ENCODE data around the gene NMRAL1.

NMRAL1 gene

DNA sequence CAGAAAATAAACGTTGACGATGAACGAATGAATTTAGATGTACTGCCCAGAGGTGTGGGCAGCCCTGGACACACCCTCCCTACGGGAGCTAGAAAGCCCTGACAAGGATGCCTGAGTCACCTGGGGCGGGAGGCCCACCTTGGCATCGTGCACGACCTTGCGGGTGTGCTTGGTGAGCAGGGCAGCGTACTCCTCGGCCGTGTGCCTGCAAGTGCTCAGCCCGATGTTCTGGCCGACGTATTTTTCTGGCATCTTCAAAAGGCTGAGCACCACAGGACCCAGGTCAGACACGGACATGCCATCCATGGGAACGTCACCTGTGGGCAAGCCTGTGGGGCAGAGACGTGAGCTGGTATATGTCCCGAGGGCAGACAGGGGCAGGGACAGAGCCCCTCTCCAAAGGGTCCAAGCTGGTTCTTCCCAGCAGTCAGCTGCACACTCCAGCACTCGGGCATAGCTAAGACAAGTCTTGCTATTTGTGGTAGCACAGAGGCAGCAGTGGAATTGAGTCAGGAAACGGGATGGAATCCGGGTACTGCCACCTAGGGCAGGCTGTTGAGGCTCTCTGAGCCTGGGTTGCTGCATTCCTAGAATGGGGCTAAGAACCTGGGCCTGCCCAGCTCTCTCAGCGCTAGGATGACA lies 10.8 kb downstream of the NMRAL1 start:
- DNase-seq: no peak

- DNase-seq: no peak
Measured at GRCh38 chr16:4461250-4462085, 13.0 kb downstream of the NMRAL1 start.

- no peak for DNase-seq
Measured at GRCh38 chr16:4460936-4461249, 13.5 kb downstream of the NMRAL1 start.

DNA sequence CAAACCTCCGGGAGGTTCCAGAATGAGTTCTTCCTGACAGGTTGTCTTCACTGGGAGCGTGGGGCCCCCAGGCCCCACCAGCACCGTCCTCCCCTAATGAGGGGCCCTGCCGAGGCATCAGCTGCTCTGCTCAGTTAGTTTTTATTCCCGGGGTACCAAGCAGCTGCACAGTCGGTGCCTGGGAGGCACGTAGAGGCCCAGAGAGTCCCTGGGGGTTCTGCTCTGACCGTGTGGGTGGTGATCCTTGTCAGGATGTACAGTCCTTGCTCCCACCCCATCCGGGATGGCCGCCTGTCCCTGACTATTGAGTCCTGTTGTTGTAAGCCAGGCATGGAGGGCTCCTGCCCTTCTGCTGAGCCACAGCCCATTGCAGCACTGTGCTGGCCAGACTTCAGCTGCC lies 18.5 kb downstream of the NMRAL1 start:
- DNase-seq: no peak

- no peak for DNase-seq
Measured at GRCh38 chr16:4455081-4455480, 19.3 kb downstream of the NMRAL1 start.

DNA sequence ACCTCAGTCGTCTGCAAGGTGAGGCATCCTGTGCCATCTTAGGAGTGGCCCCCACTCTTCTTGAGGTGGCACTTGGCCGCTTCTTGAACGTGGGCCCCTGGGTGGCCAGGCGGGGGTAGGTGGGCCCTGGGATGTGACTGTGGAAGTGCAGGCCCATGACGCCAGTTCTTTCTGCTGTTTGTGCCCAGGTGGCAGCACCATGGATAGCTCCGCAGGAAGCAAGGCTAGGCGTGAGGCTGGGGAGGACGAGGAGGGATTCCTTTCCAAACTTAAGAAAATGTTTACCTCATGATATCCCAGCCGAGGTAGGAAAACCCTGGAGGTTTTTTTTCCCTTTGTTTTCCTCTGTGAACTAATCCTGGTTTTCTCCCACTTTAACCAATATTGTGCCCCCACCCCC lies 19.8 kb downstream of the NMRAL1 start:
- no peak for DNase-seq

GRCh38 chr16:4452674-4453073 lies 21.8 kb downstream of the NMRAL1 start:
- no peak for DNase-seq

GRCh38 chr16:4450931-4451519 lies 23.4 kb downstream of the NMRAL1 start:
- no peak for DNase-seq

DNA sequence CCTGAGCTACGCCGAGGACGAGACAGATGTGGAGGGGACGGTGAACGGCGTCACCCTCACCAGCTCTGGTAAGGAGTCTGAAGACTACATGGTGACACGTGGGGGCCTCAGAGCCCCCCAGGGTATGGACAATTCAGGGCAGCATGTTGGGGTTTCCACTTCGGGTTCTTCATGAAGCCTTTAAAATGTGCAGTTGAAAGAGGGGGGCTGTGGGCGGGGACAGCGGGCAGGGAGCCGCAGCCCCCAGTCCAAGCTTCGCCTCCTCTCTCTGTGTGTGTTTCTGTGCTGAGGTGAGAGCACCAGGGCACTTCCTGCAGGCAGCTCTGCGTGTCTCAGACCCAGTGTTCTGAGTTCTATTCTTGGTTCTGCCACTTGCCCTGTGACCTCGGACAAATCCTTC lies 24.0 kb downstream of the NMRAL1 start:
- DNase-seq: no peak

DNA sequence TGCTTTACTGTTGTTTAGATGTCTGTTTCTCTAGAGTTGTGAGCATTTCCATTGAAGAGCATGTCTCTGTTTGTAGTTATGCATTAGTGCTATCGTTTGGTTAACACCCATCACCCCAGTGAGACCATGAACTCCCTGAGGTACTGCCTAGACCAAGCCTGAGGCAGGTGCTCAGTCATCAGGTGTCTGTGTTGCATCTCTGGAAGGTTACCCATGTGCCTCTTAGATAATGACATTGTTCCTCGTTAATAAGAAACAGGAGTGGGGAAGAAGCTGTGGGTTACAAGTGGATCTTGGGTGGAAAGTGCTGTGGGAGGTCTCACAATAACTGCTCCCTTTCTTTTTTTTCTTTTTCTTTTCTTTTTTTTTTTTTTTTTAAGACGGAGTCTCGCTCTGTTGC lies 30.4 kb downstream of the NMRAL1 start:
- DNase-seq: no peak

DNA sequence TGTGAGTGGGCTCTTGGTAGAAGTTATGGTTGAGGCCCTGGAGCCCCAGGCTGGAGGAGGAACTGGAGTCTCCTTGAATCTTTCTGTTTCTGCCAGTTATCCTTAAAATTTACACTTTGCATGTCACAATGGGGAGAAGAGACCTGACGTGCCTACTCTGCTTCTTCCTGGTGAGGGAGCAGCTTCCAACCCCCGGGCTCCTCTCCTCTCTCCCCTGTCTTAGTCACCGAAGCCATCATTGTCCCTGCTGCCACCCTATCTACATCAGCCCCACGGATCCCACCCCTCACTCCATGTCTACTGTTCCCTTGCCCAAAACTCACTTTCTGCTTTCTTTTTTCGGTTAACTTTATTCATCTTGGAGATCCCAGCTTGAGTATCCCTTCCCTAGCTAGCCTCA lies 31.2 kb downstream of the NMRAL1 start:
- DNase-seq: no peak

DNA sequence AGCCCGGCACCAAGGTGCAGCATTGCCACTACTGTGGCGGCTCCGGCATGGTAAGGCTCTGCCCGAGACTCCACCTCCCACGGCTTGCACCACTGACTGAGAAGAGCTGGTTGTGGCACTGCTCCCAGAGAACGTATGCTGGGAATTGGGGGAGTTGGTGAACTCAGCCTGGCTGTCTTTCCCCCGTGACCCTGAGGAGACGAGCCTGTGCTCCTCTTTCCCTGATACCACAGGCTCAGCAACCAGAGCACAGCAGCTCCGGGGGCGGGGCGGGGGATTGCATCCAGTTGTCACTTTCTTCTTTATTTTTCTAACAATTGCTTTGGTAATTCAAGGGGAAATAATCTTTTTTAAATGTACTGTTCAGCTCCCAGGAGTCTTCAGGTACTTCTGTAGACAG lies 32.1 kb downstream of the NMRAL1 start:
- no peak for DNase-seq

- DNase-seq: no peak
Measured at GRCh38 chr16:4437366-4437765, 37.1 kb downstream of the NMRAL1 start.

- no peak for DNase-seq
Measured at GRCh38 chr16:4435337-4436067, 38.9 kb downstream of the NMRAL1 start.

GRCh38 chr16:4433914-4434787 lies 40.3 kb downstream of the NMRAL1 start:
- no peak for DNase-seq

- no peak for DNase-seq
Measured at GRCh38 chr16:4433228-4433627, 41.2 kb downstream of the NMRAL1 start.

GRCh38 chr16:4431023-4431422 lies 43.4 kb downstream of the NMRAL1 start:
- DNase-seq: no peak

GRCh38 chr16:4428500-4428899 lies 45.9 kb downstream of the NMRAL1 start:
- DNase-seq: no peak

- no peak for DNase-seq
Measured at GRCh38 chr16:4426722-4427372, 47.6 kb downstream of the NMRAL1 start.

GRCh38 chr16:4426021-4426684 lies 48.3 kb downstream of the NMRAL1 start:
- DNase-seq: no peak

GRCh38 chr16:4425378-4426020 lies 48.9 kb downstream of the NMRAL1 start, which contains the start of gene DNAJA3:
TSS of gene DNAJA3 (plus strand) at chr16:4425868. CDS start at chr16:4425882, 14 bp downstream.
- DNase-seq: peak; percentile 79

Data from NCI-H1436 treated with DMSO at 0.1 percent for 48 hours (cell line).